ENCODE results near the gene RAB38.

Gene RAB38

GRCh38 chr11:88103337-88104206 is 71.7 kb downstream of the RAB38 start:
- DNase-seq (ENCODE audit: low read depth), result no peak

GRCh38 chr11:88102598-88102934 is 72.7 kb downstream of the RAB38 start:
- no peak for DNase-seq (ENCODE audit: low read depth)

- DNase-seq (ENCODE audit: low read depth), result no peak
Observed at GRCh38 chr11:88101881-88102597, 73.2 kb downstream of the RAB38 start.

- DNase-seq (ENCODE audit: low read depth), result no peak
Observed at GRCh38 chr11:88100151-88100550, 75.1 kb downstream of the RAB38 start.

- DNase-seq (ENCODE audit: low read depth), result no peak
Observed at GRCh38 chr11:88098289-88098688, 77.0 kb downstream of the RAB38 start.

GRCh38 chr11:88089134-88089533 is 86.1 kb downstream of the RAB38 start:
- no peak for DNase-seq (ENCODE audit: low read depth)

- no peak for DNase-seq (ENCODE audit: low read depth)
Observed at GRCh38 chr11:88087337-88087736, 87.9 kb downstream of the RAB38 start.

- DNase-seq (ENCODE audit: low read depth), result no peak
Observed at GRCh38 chr11:88086297-88086696, 88.9 kb downstream of the RAB38 start.

- no peak for DNase-seq (ENCODE audit: low read depth)
Observed at GRCh38 chr11:88070437-88070836, 104.8 kb downstream of the RAB38 start.

GRCh38 chr11:88068848-88069554 is 106.2 kb downstream of the RAB38 start:
- DNase-seq (ENCODE audit: low read depth), result no peak

GRCh38 chr11:88066090-88066489 is 109.2 kb downstream of the RAB38 start:
- no peak for DNase-seq (ENCODE audit: low read depth)

- DNase-seq (ENCODE audit: low read depth), result no peak
Observed at GRCh38 chr11:88064097-88064705, 111.0 kb downstream of the RAB38 start.

Measured in T-helper 22 cell (primary cell).